Nephron (organoid): ENCODE data around the gene CCDC93.
A peak's percentile ranks its signal among the peaks of the same experiment; 100 is the strongest.
"Not testable (repeated sequence)": the region's sequence is repeated elsewhere in the genome, so short reads cannot be mapped to it uniquely, and the experiment has no call there.

Experiments used
- H3K27ac Mint-ChIP-seq, 3 experiments: 2 replicates each; pipeline ENCODE4 v1.8.0; 2020; ENCODE audit warnings: mixed read lengths in 3 of 3, mild to moderate bottlenecking in 2 of 3, moderate library complexity in 1 of 3
- H3K27me3 Mint-ChIP-seq: 2 replicates; pipeline ENCODE4 v1.8.0; 2021; ENCODE audit warnings: low read depth, mild to moderate bottlenecking, moderate library complexity, mixed read lengths
- H3K36me3 Mint-ChIP-seq: 2 replicates; pipeline ENCODE4 v1.8.0; 2020; ENCODE audit warnings: low read depth, mixed read lengths
- H3K4me1 Mint-ChIP-seq: 2 replicates; pipeline ENCODE4 v1.8.0; 2020; ENCODE audit warnings: mixed read lengths
- H3K4me3 Mint-ChIP-seq, 3 experiments: 2 replicates each; pipeline ENCODE4 v1.8.0; 2020; ENCODE audit warnings: mild to moderate bottlenecking in 3 of 3, mixed read lengths in 3 of 3, moderate library complexity in 2 of 3
- H3K9me3 Mint-ChIP-seq: 2 replicates; pipeline ENCODE4 v1.8.0; 2020; ENCODE audit warnings: mixed read lengths
- TF ChIP-seq, protein P1 (sequence below), 3 experiments: fragments of 200-600 bp; sonication (generic); IDR thresholded peaks; one replicate each; pipeline ENCODE4 v1.5.0; 2021; ENCODE audit warnings: antibody characterized with exemption in 3 of 3; ENCODE audit not compliant: unreplicated experiment in 3 of 3

Gene CCDC93

DNA sequence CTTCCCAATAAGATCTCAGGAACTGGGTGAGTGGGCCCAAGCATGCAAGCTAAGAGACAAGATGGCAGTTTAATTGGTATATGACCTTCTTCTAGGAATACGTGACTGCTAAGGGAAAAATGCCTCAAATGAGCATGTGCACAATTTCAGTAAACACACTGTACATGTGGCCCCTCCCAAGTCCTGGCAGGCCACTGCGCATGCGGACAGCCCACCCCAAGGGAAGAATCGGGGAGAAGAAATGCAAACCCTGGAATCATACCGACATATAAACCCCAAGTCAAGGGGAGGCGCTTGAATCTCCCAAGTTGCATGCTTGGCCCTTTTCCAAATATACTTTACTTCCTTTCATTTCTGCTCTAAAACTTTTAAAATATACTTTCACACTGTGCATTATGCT lies 15.2 kb upstream of the CCDC93 start:
- H3K27ac Mint-ChIP-seq, result no peak overlapping the region
- H3K27me3 Mint-ChIP-seq, result peaks cover 13% of the 10 kb centered on the region
- H3K4me3 Mint-ChIP-seq, result no peak overlapping the region
- TF ChIP-seq, protein P1, sequence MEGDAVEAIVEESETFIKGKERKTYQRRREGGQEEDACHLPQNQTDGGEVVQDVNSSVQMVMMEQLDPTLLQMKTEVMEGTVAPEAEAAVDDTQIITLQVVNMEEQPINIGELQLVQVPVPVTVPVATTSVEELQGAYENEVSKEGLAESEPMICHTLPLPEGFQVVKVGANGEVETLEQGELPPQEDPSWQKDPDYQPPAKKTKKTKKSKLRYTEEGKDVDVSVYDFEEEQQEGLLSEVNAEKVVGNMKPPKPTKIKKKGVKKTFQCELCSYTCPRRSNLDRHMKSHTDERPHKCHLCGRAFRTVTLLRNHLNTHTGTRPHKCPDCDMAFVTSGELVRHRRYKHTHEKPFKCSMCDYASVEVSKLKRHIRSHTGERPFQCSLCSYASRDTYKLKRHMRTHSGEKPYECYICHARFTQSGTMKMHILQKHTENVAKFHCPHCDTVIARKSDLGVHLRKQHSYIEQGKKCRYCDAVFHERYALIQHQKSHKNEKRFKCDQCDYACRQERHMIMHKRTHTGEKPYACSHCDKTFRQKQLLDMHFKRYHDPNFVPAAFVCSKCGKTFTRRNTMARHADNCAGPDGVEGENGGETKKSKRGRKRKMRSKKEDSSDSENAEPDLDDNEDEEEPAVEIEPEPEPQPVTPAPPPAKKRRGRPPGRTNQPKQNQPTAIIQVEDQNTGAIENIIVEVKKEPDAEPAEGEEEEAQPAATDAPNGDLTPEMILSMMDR (IDR thresholded peaks at IDR 0.05; ENCODE audit: unreplicated experiment in 3 of 3), result no peak
- no peaks in the 10 kb centered on the region for H3K9me3 Mint-ChIP-seq
- no peaks in the 10 kb centered on the region for H3K4me1 Mint-ChIP-seq
- no peaks in the 10 kb centered on the region for H3K36me3 Mint-ChIP-seq

DNA sequence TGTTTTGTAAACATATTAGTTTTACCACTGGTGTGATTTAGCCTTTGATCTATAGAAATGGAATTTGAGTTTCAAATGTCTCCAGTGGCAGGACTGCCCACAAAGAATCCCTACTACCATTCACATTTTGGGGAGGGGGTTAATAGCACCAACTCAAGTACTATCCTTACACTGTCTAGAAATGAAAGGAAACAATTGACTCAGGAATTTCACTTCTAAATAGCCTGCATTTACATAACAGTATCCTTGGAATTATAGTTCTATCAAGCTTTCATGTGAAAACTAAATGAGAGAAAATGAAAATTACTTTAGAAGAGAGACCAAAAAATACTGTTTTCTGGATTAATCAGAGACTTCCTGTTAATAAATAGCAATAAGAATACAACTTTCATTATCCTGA lies 7.5 kb upstream of the CCDC93 start:
- H3K27me3 Mint-ChIP-seq, result peaks cover 19% of the 10 kb centered on the region
- no peak overlapping the region for H3K27ac Mint-ChIP-seq
- H3K36me3 Mint-ChIP-seq, result no peaks in the 10 kb centered on the region
- TF ChIP-seq, protein P1 (IDR thresholded peaks at IDR 0.05; ENCODE audit: unreplicated experiment in 3 of 3), result no peak
- no peaks in the 10 kb centered on the region for H3K9me3 Mint-ChIP-seq
- no peak overlapping the region for H3K4me3 Mint-ChIP-seq
- no peaks in the 10 kb centered on the region for H3K4me1 Mint-ChIP-seq

DNA sequence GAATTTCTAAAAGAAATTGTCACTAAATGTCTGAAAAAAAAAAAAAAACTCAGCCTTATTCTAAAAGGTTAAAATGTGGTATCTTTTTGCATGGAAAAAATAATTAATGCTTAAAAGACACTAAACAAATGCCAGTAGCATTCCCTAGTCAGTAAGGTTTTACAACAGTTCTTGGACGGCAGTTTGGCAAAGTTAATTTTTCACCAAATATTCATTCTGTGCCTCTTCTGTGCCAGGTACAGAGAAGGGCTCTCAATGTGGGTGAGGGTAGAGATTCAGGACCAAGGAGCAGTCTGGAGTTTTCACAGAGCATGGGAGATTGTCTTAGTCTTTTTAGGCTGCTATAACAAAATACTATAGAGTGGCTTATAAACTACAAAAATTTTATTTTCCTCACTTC lies 6.0 kb upstream of the CCDC93 start:
- peaks cover 1% of the 10 kb centered on the region for H3K4me1 Mint-ChIP-seq
- H3K9me3 Mint-ChIP-seq, result no peaks in the 10 kb centered on the region
- TF ChIP-seq, protein P1 (IDR thresholded peaks at IDR 0.05; ENCODE audit: unreplicated experiment in 3 of 3), result no peak
- no peak overlapping the region for H3K27ac Mint-ChIP-seq
- H3K4me3 Mint-ChIP-seq, result no peak overlapping the region
- peaks cover 25% of the 10 kb centered on the region for H3K27me3 Mint-ChIP-seq
- no peaks in the 10 kb centered on the region for H3K36me3 Mint-ChIP-seq

DNA sequence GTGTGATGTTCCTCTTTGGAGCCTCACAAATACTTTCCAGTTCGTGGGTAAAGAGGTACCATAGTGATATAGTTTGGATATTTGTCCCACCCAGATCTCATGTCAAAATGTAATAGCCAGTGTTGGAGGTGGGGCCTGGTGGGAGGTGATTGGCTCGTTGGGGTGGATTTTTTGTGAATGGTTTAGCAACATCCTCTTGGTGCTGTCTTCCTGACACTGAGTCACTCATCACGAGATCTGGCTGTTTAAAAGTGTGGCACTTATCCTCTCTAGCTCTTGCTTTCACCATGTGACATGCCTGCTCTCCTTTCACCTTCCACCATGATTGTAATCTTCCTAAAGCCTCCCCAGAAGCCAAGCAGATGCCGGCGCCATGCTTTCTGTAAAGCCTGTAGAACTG lies 3.0 kb upstream of the CCDC93 start:
- Mint-ChIP-seq H3K9me3 (no peaks in the 10 kb centered on the region), H3K4me1 (peaks cover 15% of the 10 kb centered on the region), H3K27ac (no peak overlapping the region), H3K27me3 (peaks cover 29% of the 10 kb centered on the region), H3K4me3 (peak overlapping the region; percentile 33 to 65 (median 35)), H3K36me3 (no peaks in the 10 kb centered on the region)
- TF ChIP-seq, protein P1 (IDR thresholded peaks at IDR 0.05; ENCODE audit: unreplicated experiment in 3 of 3), result no peak

DNA sequence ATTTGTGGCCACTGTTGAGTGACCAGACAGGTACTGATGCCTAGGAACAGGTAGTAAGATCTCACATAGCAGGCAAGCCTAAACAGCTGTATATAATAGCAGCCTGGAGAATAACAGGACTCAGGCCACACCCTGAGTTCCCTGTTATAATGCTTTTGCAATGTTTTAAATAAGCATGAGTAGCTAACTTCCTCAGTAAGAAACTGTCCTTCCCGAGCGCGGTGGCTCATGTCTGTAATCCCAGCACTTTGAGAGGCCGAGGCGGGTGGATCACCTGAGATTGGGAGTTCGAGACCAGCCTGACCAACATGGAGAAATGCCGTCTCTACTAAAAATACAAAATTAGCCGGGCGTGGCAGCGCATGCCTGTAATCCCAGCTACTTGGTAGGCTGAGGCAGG lies 1.9 kb upstream of the CCDC93 start:
- not testable (repeated sequence) for H3K27ac Mint-ChIP-seq, H3K36me3 Mint-ChIP-seq, H3K9me3 Mint-ChIP-seq
- Mint-ChIP-seq H3K27me3 (peaks cover 23% of the 10 kb centered on the region), H3K4me1 (peaks cover 15% of the 10 kb centered on the region), H3K4me3 (peak overlapping the region; percentile 8 to 73 (median 55))

DNA sequence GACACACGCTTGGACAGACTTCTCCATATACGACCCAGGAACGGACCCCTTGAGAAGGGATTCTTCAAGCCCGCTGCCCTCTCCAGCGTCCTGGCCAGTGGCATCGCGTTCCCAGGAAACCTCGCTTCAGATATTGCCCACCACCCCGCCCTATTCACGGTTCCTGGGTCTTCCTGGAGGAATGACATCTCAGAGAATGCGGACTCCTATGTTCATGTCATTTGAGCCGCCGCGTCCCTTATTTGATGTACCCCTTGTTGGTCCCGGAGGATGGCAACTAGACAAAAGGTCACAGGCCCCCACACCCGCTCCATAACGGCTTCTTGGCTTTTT lies 588 bp upstream of the CCDC93 start:
- peak overlapping the region; percentile 53 to 70 (median 59) for H3K27ac Mint-ChIP-seq
- H3K4me3 Mint-ChIP-seq, result peak overlapping the region; percentile 91 to 98 (median 96)
- peaks cover 20% of the 10 kb centered on the region for H3K27me3 Mint-ChIP-seq
- peaks cover 4% of the 10 kb centered on the region for H3K36me3 Mint-ChIP-seq
- peaks cover 15% of the 10 kb centered on the region for H3K4me1 Mint-ChIP-seq
- TF ChIP-seq, protein P1 (IDR thresholded peaks at IDR 0.05; ENCODE audit: unreplicated experiment in 3 of 3), result no peak
- no peaks in the 10 kb centered on the region for H3K9me3 Mint-ChIP-seq
